Mesendoderm (in vitro differentiated cells): ENCODE measurements around the gene PMP22.

Source experiments
- DNase-seq: peaks from one replicate; pipeline ENCODE4 v3.0.0; 2013
- H2AK5ac ChIP-seq: 2 replicates; pipeline ENCODE4 v1.6.1; 2013; ENCODE audit warnings: low read length, inconsistent platforms
- H2BK120ac ChIP-seq: 2 replicates; pipeline ENCODE4 v1.6.1; 2013; ENCODE audit warnings: low read depth, mild to moderate bottlenecking, low read length, moderate library complexity, mixed read lengths
- H2BK15ac ChIP-seq: replicated peaks from 2 replicates; pipeline ENCODE4 v1.6.1; 2013; ENCODE audit warnings: low read depth, mild to moderate bottlenecking, moderate library complexity
- H2BK5ac ChIP-seq: 2 replicates; pipeline ENCODE4 v1.6.1; 2013; ENCODE audit warnings: low read length, inconsistent platforms
- H3K18ac ChIP-seq: 2 replicates; pipeline ENCODE4 v1.6.1; 2013; ENCODE audit warnings: mild to moderate bottlenecking, low read length, mixed read lengths
- H3K23ac ChIP-seq: one replicate; pipeline ENCODE4 v1.6.1; 2013; ENCODE audit warnings: low read length
- H3K27ac ChIP-seq: 2 replicates; pipeline ENCODE4 v1.5.1; 2013; ENCODE audit warnings: low read depth, mild to moderate bottlenecking, inconsistent platforms, low read length, moderate library complexity
- H3K27me3 ChIP-seq: 2 replicates; pipeline ENCODE4 v1.6.1; 2013; ENCODE audit warnings: low read length, control low read depth, mild to moderate bottlenecking, inconsistent platforms; ENCODE audit not compliant: insufficient read depth, poor library complexity
- H3K36me3 ChIP-seq: 2 replicates; pipeline ENCODE4 v1.6.1; 2013; ENCODE audit warnings: low read length, inconsistent platforms; ENCODE audit not compliant: control insufficient read depth, insufficient read depth
- H3K4ac ChIP-seq: one replicate; pipeline ENCODE4 v1.6.1; 2013; ENCODE audit warnings: low read depth, mild to moderate bottlenecking, low read length, moderate library complexity
- H3K4me1 ChIP-seq: 2 replicates; pipeline ENCODE4 v1.6.1; 2013; ENCODE audit warnings: low read depth, low read length, inconsistent platforms; ENCODE audit not compliant: control insufficient read depth
- H3K4me2 ChIP-seq: 2 replicates; pipeline ENCODE4 v1.6.1; 2013; ENCODE audit warnings: low read length
- H3K4me3 ChIP-seq: 2 replicates; pipeline ENCODE4 v1.5.1; 2013; ENCODE audit warnings: mild to moderate bottlenecking, low read length
- H3K56ac ChIP-seq: one replicate; pipeline ENCODE4 v1.6.1; 2013; ENCODE audit warnings: low read length
- H3K79me1 ChIP-seq: 2 replicates; pipeline ENCODE4 v1.6.1; 2013; ENCODE audit warnings: low read length, inconsistent platforms
- H3K79me2 ChIP-seq: 2 replicates; pipeline ENCODE4 v1.6.1; 2013; ENCODE audit warnings: mild to moderate bottlenecking, low read length; ENCODE audit not compliant: control insufficient read depth, insufficient read depth
- H3K9ac ChIP-seq: 2 replicates; pipeline ENCODE4 v1.6.1; 2013; ENCODE audit warnings: low read length, inconsistent platforms
- H4K5ac ChIP-seq: one replicate; pipeline ENCODE4 v1.6.1; 2013; ENCODE audit warnings: low read length
- H4K8ac ChIP-seq: one replicate; pipeline ENCODE4 v1.6.1; 2013; ENCODE audit warnings: low read depth, mild to moderate bottlenecking, control low read depth, low read length, moderate library complexity
- WGBS: extraction: QIAGEN DNeasy Blood & Tissue Kit; methylation state at CpG from one replicate; pipeline ENCODE4 v1.1.7; 2013; ENCODE audit warnings: low lambda C conversion rate, missing lambda C conversion rate; ENCODE audit not compliant: insufficient coverage; ENCODE audit errors: extremely low coverage; 5-methylcytosine and 5-hydroxymethylcytosine counted together

The PMP22 gene

DNA sequence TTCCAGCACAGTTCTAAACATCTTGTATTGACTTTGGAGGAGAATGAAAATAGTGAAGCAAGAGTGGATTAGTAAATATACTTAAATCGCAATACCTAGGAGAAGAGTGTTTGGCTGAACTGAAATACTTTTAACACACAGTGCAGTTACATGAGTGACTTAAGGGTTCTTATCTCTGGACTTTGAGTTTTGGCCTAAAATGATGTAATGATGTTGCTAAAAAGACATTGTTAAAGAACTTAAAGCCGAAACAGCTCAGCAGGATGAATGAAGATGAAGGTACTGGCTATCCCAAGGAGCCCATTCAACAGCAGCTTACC lies 28.1 kb downstream of the PMP22 start:
- WGBS, result no CpG with 5 or more reads among the region's 2 CpGs
- Histone ChIP-seq H3K23ac (no peak overlapping the region), H3K56ac (no peak overlapping the region), H3K9ac (no peak overlapping the region), H3K4me3 (no peak overlapping the region), H2BK15ac (no peak overlapping the region), H3K18ac (no peak overlapping the region), H2BK5ac (no peak overlapping the region), H2AK5ac (no peak overlapping the region), H2BK120ac (no peak overlapping the region), H3K4me1 (peaks cover 2% of the 10 kb centered on the region), H4K8ac (no peak overlapping the region), H3K27me3 (no peaks in the 10 kb centered on the region), H3K36me3 (no peaks in the 10 kb centered on the region), H3K4me2 (no peak overlapping the region), H3K79me2 (no peaks in the 10 kb centered on the region), H3K79me1 (no peaks in the 10 kb centered on the region), H3K4ac (no peak overlapping the region), H3K27ac (no peak overlapping the region), H4K5ac (no peak overlapping the region)
- no peak for DNase-seq

DNA sequence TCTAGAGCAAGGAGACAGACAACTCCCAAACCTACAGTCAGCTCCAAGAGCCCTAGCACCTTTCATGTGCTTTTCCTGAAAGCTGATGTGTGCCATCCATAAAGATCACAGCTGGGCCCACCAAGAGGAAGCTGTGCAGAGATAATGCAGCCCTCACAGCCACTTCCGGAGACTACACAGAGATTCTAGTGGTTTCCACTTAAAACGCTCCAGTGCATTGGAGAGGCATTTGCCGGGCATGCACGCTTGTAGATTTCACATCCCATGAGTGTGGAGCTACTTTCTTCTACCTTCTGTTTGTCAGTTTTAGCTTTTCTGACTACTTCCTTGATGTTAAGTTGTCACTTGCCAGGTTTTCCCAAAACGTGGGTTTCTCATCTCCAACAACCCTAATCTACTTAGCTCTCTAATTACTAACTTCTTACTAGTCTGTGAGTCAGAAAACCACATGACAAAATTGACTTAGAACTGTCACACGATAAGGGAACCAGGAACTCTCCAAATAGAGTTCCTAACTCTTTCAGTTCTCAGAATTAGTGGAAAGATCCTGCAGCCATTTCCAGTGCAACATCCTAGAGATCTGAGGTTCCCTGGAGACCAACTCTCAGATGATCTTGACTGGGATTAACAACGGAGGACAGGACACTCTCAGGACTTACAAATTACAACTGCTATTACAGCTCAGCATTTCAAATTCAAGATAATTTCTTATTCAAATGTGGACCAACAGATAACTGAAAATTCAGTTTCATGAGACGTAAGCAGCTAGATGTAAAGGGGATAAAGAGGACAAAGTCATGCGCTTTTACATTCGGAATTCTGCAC lies 28.6 kb downstream of the PMP22 start:
- no peaks in the 10 kb centered on the region for H3K27me3 ChIP-seq
- peaks cover 2% of the 10 kb centered on the region for H3K4me1 ChIP-seq
- H3K4me2 ChIP-seq, result no peak overlapping the region
- no peaks in the 10 kb centered on the region for H3K79me2 ChIP-seq
- H3K36me3 ChIP-seq, result no peaks in the 10 kb centered on the region
- peak; percentile 43 for DNase-seq
- H3K27ac ChIP-seq, result peak overlapping the region; percentile 79
- H2BK15ac ChIP-seq, result no peak overlapping the region
- H3K9ac ChIP-seq, result no peak overlapping the region
- WGBS, result no CpG with 5 or more reads among the region's 10 CpGs
- H3K4ac ChIP-seq, result no peak overlapping the region
- no peaks in the 10 kb centered on the region for H3K79me1 ChIP-seq
- no peak overlapping the region for H2BK5ac ChIP-seq
- no peak overlapping the region for H3K56ac ChIP-seq
- no peak overlapping the region for H3K18ac ChIP-seq
- no peak overlapping the region for H3K4me3 ChIP-seq
- H2BK120ac ChIP-seq, result no peak overlapping the region
- H3K23ac ChIP-seq, result no peak overlapping the region
- no peak overlapping the region for H4K8ac ChIP-seq
- H2AK5ac ChIP-seq, result no peak overlapping the region
- no peak overlapping the region for H4K5ac ChIP-seq

DNA sequence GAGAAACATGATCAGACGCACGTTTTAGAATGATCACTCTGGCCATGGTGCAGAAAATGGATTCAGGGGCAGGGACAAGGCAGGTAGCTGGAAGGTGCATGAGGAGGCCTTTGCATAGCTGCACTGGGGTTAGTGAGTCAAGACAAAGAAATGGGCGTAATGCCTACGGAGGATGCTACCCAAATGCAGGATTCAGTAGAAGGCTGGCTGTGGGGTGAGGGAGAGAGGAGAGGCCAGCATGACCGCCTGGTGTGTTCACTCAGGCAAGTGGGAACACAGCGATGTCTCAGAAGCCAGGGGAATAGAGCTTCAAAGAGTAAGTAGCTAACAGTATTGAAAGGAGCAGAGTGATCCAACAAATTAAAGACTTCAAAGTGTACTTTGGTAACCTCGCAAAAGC lies 31.2 kb downstream of the PMP22 start:
- H3K23ac ChIP-seq, result no peak overlapping the region
- H3K4me2 ChIP-seq, result no peak overlapping the region
- H3K4me3 ChIP-seq, result no peak overlapping the region
- H2BK120ac ChIP-seq, result no peak overlapping the region
- peaks cover 2% of the 10 kb centered on the region for H3K4me1 ChIP-seq
- DNase-seq, result no peak
- no peak overlapping the region for H3K18ac ChIP-seq
- H3K4ac ChIP-seq, result no peak overlapping the region
- no peaks in the 10 kb centered on the region for H3K79me2 ChIP-seq
- H4K8ac ChIP-seq, result no peak overlapping the region
- no CpG with 5 or more reads among the region's 7 CpGs for WGBS
- H3K27ac ChIP-seq, result no peak overlapping the region
- H3K36me3 ChIP-seq, result no peaks in the 10 kb centered on the region
- no peak overlapping the region for H3K9ac ChIP-seq
- no peak overlapping the region for H2BK15ac ChIP-seq
- no peak overlapping the region for H2BK5ac ChIP-seq
- H2AK5ac ChIP-seq, result no peak overlapping the region
- H4K5ac ChIP-seq, result no peak overlapping the region
- no peak overlapping the region for H3K56ac ChIP-seq
- no peaks in the 10 kb centered on the region for H3K79me1 ChIP-seq
- H3K27me3 ChIP-seq, result no peaks in the 10 kb centered on the region

DNA sequence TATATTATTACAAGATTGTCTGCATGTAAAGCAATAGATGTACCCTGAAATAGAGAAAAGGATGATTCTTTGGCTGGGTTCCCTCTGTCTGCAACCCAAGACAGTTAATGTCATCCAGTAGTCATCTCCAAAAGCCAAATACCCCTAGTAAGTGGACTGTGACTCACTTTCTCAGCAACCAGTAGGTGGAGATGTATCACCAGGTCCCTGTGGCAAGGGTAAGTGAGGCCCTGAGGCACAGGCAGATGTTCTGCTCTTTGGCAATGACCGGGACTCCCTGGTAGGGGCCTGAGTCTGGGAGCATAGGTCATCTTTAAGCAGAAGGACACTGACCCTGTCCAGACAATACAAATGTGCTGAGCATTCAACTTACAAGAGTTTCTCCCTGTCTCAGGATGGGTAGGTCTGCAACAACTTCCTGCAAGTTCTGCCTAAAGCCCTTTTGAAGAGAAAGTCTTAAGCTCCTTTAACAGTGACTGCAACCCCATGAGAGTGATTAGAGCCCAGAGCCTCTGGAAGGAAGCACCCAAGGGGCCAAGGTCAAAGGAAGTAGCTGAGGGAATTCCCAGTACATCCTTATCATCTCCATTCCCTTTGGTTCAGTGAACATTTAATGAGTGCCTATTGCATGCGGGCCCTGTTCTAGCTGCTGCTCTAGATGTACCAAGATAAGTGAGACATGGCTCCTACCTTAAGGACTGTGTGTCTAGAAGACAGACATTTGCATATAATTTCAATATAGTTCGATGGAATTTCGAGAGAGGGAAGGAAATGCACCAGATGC lies 31.9 kb downstream of the PMP22 start:
- Histone ChIP-seq H3K27me3 (no peaks in the 10 kb centered on the region), H2BK5ac (no peak overlapping the region), H3K18ac (no peak overlapping the region), H2BK15ac (no peak overlapping the region), H3K79me2 (no peaks in the 10 kb centered on the region), H2AK5ac (no peak overlapping the region), H3K36me3 (no peaks in the 10 kb centered on the region), H3K4me2 (no peak overlapping the region), H3K27ac (no peak overlapping the region), H3K9ac (no peak overlapping the region), H4K8ac (no peak overlapping the region), H3K79me1 (no peaks in the 10 kb centered on the region), H4K5ac (no peak overlapping the region), H3K4me3 (no peak overlapping the region), H3K4ac (no peak overlapping the region), H2BK120ac (no peak overlapping the region), H3K56ac (no peak overlapping the region), H3K23ac (no peak overlapping the region), H3K4me1 (peaks cover 2% of the 10 kb centered on the region)
- DNase-seq, result peak; percentile 76
- no CpG with 5 or more reads among the region's 4 CpGs for WGBS

DNA sequence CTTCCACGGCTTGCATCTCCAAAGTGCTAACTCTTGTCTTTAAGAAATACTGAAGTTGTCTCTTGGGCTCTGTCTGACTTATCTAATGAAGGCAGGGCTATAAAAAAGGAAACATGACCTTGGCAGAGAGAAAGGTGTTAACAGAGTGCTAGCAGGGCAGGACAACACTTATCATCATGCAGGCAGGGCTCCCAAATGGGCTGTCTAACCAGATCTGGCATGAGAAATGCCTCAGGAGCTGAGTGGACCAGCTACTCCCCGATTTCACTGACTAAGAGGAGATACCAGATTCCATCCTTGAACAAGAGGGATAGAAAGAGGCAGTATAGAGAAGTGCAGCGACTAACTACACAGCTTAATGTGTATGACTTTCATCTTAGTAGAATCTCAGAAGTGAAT lies 32.6 kb downstream of the PMP22 start:
- WGBS, result no CpG with 5 or more reads among the region's 3 CpGs

More for the DNA sequence above, 32.6 kb downstream of the PMP22 start:
- Histone ChIP-seq H3K4ac (no peak overlapping the region), H3K9ac (no peak overlapping the region), H4K5ac (no peak overlapping the region), H2BK15ac (no peak overlapping the region), H3K27ac (no peak overlapping the region), H3K36me3 (no peaks in the 10 kb centered on the region), H2AK5ac (no peak overlapping the region), H3K79me2 (no peaks in the 10 kb centered on the region), H2BK5ac (no peak overlapping the region), H2BK120ac (no peak overlapping the region), H3K27me3 (no peaks in the 10 kb centered on the region), H3K79me1 (no peaks in the 10 kb centered on the region), H3K4me2 (no peak overlapping the region), H3K18ac (no peak overlapping the region), H3K4me1 (peaks cover 2% of the 10 kb centered on the region), H4K8ac (no peak overlapping the region), H3K23ac (no peak overlapping the region), H3K4me3 (no peak overlapping the region), H3K56ac (no peak overlapping the region)
- peak; percentile 69 for DNase-seq
